Effector memory CD4-positive, alpha-beta T cell (primary cell): ENCODE measurements around the gene HMGCS2.
"Not testable (repeated sequence)": the region's sequence is repeated elsewhere in the genome, so short reads cannot be mapped to it uniquely, and the experiment has no call there.

Experiments used
- DNase-seq, 3 donors: peaks; one replicate each; pipeline ENCODE4 v3.0.0-alpha.2; 2020
- H3K27ac ChIP-seq: 2 replicates; pipeline ENCODE4 v1.7.0; 2013; ENCODE audit warnings: mild to moderate bottlenecking, low read length, moderate library complexity; ENCODE audit not compliant: insufficient read depth, poor library complexity, severe bottlenecking
- H3K27me3 ChIP-seq: replicated peaks from 2 replicates; pipeline ENCODE4 v1.7.0; 2013; ENCODE audit warnings: mild to moderate bottlenecking, low read length; ENCODE audit not compliant: insufficient read depth, control insufficient read depth, poor library complexity, severe bottlenecking
- H3K36me3 ChIP-seq: 2 replicates; pipeline ENCODE4 v1.7.0; 2013; ENCODE audit warnings: mild to moderate bottlenecking, low read length, moderate library complexity; ENCODE audit not compliant: control insufficient read depth, insufficient read depth
- H3K4me1 ChIP-seq: 2 replicates; pipeline ENCODE4 v1.7.0; 2013; ENCODE audit warnings: low read length, mild to moderate bottlenecking; ENCODE audit not compliant: control insufficient read depth, insufficient read depth, poor library complexity, severe bottlenecking
- H3K4me3 ChIP-seq: 2 replicates; pipeline ENCODE4 v1.7.0; 2013; ENCODE audit warnings: low read length, low read depth, mild to moderate bottlenecking; ENCODE audit not compliant: insufficient read depth, poor library complexity, severe bottlenecking
- H3K9me3 ChIP-seq: 2 replicates; pipeline ENCODE4 v1.7.0; 2013; ENCODE audit warnings: mild to moderate bottlenecking, low read length, moderate library complexity; ENCODE audit not compliant: control insufficient read depth

HMGCS2 gene

GRCh38 chr1:119706599-119706998 is 62.1 kb downstream of the HMGCS2 start:
- H3K27me3 ChIP-seq, DNase-seq, H3K4me3 ChIP-seq, H3K9me3 ChIP-seq, H3K4me1 ChIP-seq, H3K27ac ChIP-seq, H3K36me3 ChIP-seq: not testable (repeated sequence)

- Histone ChIP-seq H3K27me3 (no peaks in the 10 kb centered on the region), H3K4me3 (no peak overlapping the region), H3K36me3 (no peaks in the 10 kb centered on the region), H3K9me3 (peaks cover 6% of the 10 kb centered on the region), H3K4me1 (no peaks in the 10 kb centered on the region), H3K27ac (no peak overlapping the region)
- no peak for DNase-seq
Measured at GRCh38 chr1:119703666-119704450, 64.8 kb downstream of the HMGCS2 start.

- no peak for DNase-seq
- Histone ChIP-seq H3K27ac (no peak overlapping the region), H3K9me3 (peaks cover 6% of the 10 kb centered on the region), H3K4me1 (no peaks in the 10 kb centered on the region), H3K36me3 (no peaks in the 10 kb centered on the region), H3K27me3 (no peaks in the 10 kb centered on the region), H3K4me3 (no peak overlapping the region)
Measured at GRCh38 chr1:119702384-119702783, 66.3 kb downstream of the HMGCS2 start.

- no peaks in the 10 kb centered on the region for H3K27me3 ChIP-seq
- no peaks in the 10 kb centered on the region for H3K4me1 ChIP-seq
- peaks cover 6% of the 10 kb centered on the region for H3K9me3 ChIP-seq
- H3K4me3 ChIP-seq = no peak overlapping the region
- no peak overlapping the region for H3K27ac ChIP-seq
- no peak for DNase-seq
- H3K36me3 ChIP-seq = no peaks in the 10 kb centered on the region
Measured at GRCh38 chr1:119701659-119702058, 67.0 kb downstream of the HMGCS2 start.

GRCh38 chr1:119700326-119700725 is 68.4 kb downstream of the HMGCS2 start:
- Histone ChIP-seq H3K4me3 (no peak overlapping the region), H3K4me1 (no peaks in the 10 kb centered on the region), H3K27ac (no peak overlapping the region), H3K27me3 (no peaks in the 10 kb centered on the region), H3K36me3 (no peaks in the 10 kb centered on the region), H3K9me3 (peaks cover 6% of the 10 kb centered on the region)
- DNase-seq = no peak
